K562 (cell line): ENCODE data around the gene HPS3. TPM values are rescaled to one million over a fixed set of nuclear protein-coding genes. Genes with fewer than 3 reads are reported as not detected.

Experiments
- CBFB ChIP-seq: sonication (generic); formaldehyde crosslinking; IDR thresholded peaks from 2 replicates; pipeline ENCODE4 v1.4.0; 2020; ENCODE audit warnings: mild to moderate bottlenecking, missing genetic modification reagents
- CBX8 ChIP-seq: fragments of 200-600 bp; sonication (generic); IDR thresholded peaks from 2 replicates; pipeline ENCODE4 v1.6.1; 2012; ENCODE audit warnings: borderline replicate concordance, mixed run types, low read depth, mild to moderate bottlenecking, moderate library complexity, mixed read lengths, low read length, control low read depth, inconsistent platforms; ENCODE audit not compliant: poor library complexity, severe bottlenecking; ENCODE audit errors: extremely low read depth
- CREM ChIP-seq: IDR thresholded peaks from 2 replicates; pipeline ENCODE4 v1.6.1; 2014; ENCODE audit warnings: antibody characterized with exemption, low read depth
- DIDO1 ChIP-seq: fragments of 450-650 bp; IDR thresholded peaks from 2 replicates; pipeline ENCODE4 v1.6.1; 2016; ENCODE audit warnings: low read depth, missing biosample characterization, missing genetic modification characterization
- EGR1 ChIP-seq: fragments of 450-650 bp; conservative IDR thresholded peaks from 2 replicates; pipeline ENCODE4 v1.6.1; 2017; ENCODE audit warnings: mild to moderate bottlenecking
- KAT7 ChIP-seq: sonication (generic); formaldehyde crosslinking; IDR thresholded peaks from 2 replicates; pipeline ENCODE4 v1.8.0; 2022; ENCODE audit warnings: missing genetic modification reagents, mild to moderate bottlenecking, borderline replicate concordance
- KHSRP ChIP-seq: fragments of 450-650 bp; IDR thresholded peaks from 2 replicates; pipeline ENCODE4 v1.6.1; 2017
- KLF13 ChIP-seq: fragments of 450-650 bp; IDR thresholded peaks from 2 replicates; pipeline ENCODE4 v1.6.1; 2016; ENCODE audit warnings: missing genetic modification characterization, low read depth, mild to moderate bottlenecking, missing compliant biosample characterization, moderate library complexity, borderline replicate concordance
- MIER1 ChIP-seq: fragments of 450-650 bp; IDR thresholded peaks from 2 replicates; pipeline ENCODE4 v1.6.1; 2016; ENCODE audit warnings: antibody characterized with exemption, mild to moderate bottlenecking, low read depth
- MTA2 ChIP-seq: fragments of 450-650 bp; IDR thresholded peaks from 2 replicates; pipeline ENCODE4 v1.6.1; 2016; ENCODE audit warnings: low read depth
- PTTG1 ChIP-seq: fragments of 450-650 bp; IDR thresholded peaks from 2 replicates; pipeline ENCODE4 v1.6.1; 2016; ENCODE audit warnings: low read depth, mild to moderate bottlenecking, missing genetic modification characterization, missing compliant biosample characterization
- RBFOX2 ChIP-seq: fragments of 200-400 bp; formaldehyde crosslinking; IDR thresholded peaks from 2 replicates; pipeline ENCODE4 v1.6.1; 2017; ENCODE audit warnings: low read depth, mild to moderate bottlenecking, low read length, moderate library complexity
- RBM25 ChIP-seq: fragments of 200-400 bp; formaldehyde crosslinking; IDR thresholded peaks from 2 replicates; pipeline ENCODE4 v1.6.1; 2018; ENCODE audit warnings: low read length, low read depth, moderate library complexity; ENCODE audit not compliant: severe bottlenecking
- SMARCB1 ChIP-seq: IDR thresholded peaks from 2 replicates; pipeline ENCODE4 v1.6.1; 2011; ENCODE audit warnings: improper control_type of control experiment, low read depth; ENCODE audit not compliant: insufficient read length
- SOX6 ChIP-seq: fragments of 450-650 bp; IDR thresholded peaks from 2 replicates; pipeline ENCODE4 v1.6.1; 2014; ENCODE audit warnings: mild to moderate bottlenecking
- TAL1 ChIP-seq: fragments of 450-650 bp; IDR thresholded peaks from 2 replicates; pipeline ENCODE4 v1.6.1; 2016; ENCODE audit warnings: mild to moderate bottlenecking
- TBP ChIP-seq: optimal IDR thresholded peaks from 2 replicates; pipeline ENCODE3; 2011; ENCODE audit warnings: low read depth, low read length, improper control_type of control experiment
- ZNF311 ChIP-seq: fragments of 250-450 bp; sonication (Bioruptor Pico); IDR thresholded peaks from 2 replicates; pipeline ENCODE4 v1.4.0; 2020; ENCODE audit warnings: mild to moderate bottlenecking, moderate library complexity
- ZNF384 ChIP-seq: IDR thresholded peaks from 2 replicates; pipeline ENCODE4 v1.6.1; 2012; ENCODE audit warnings: low read depth, low read length, improper control_type of control experiment
- ZNF707 ChIP-seq: fragments of 250-450 bp; sonication (Bioruptor Pico); conservative IDR thresholded peaks from 2 replicates; pipeline ENCODE4 v1.8.0; 2022; ENCODE audit warnings: inconsistent platforms, mild to moderate bottlenecking, moderate library complexity
- polyA plus RNA-seq, 8 experiments: library from polyadenylated mRNA; depleted of rRNA in 4 of 8; stranded (reverse) in 5 of 8; unstranded in 3 of 8; fragments of >200 nt; fragmentation: Nextera tagmentation in 2 of 8; fragmentation: Illumina TruSeq in 1 of 8; extraction: Ambion mirVana in 2 of 8; extraction: Trizol in 1 of 8; gene quantifications; 2 replicates each; pipeline versions ENCODE4 v1.2.1 to v1.2.3, GENCODE V29; 2011 to 2014; ENCODE audit warnings: inconsistent platforms in 1 of 8, missing spikeins in 1 of 8
- total RNA-seq, 7 experiments: library from RNA; depleted of rRNA in 6 of 7; stranded (reverse); fragments of >200 nt in 6 of 7; fragmentation: Illumina TruSeq in 2 of 7; extraction: Trizol in 2 of 7; gene quantifications; 2 replicates each; pipeline versions ENCODE4 v1.2.1 to v1.2.3, GENCODE V29; 2011 to 2021; ENCODE audit warnings: low replicate concordance in 1 of 7
- TF ChIP-seq, protein P1 (sequence below): fragments of 450-650 bp; formaldehyde crosslinking; IDR thresholded peaks from 2 replicates; pipeline ENCODE4 v1.4.0; 2022; ENCODE audit warnings: mild to moderate bottlenecking, moderate library complexity
- TF ChIP-seq, protein P2 (sequence below): fragments of 450-650 bp; conservative IDR thresholded peaks from 2 replicates; pipeline ENCODE4 v1.6.1; 2016; ENCODE audit warnings: missing genetic modification characterization, low read depth, mild to moderate bottlenecking, control low read depth, missing compliant biosample characterization
- TF ChIP-seq, protein P3 (sequence below): conservative IDR thresholded peaks from 2 replicates; pipeline ENCODE4 v1.6.1; 2011; ENCODE audit warnings: low read depth, mild to moderate bottlenecking, low read length; ENCODE audit not compliant: control insufficient read depth
- TF ChIP-seq, protein P4 (sequence below), 2 experiments: IDR thresholded peaks in 1 of 2; conservative IDR thresholded peaks in 1 of 2; 2 replicates each; pipeline ENCODE4 v1.6.1; 2016; ENCODE audit warnings: low read depth in 2 of 2, mild to moderate bottlenecking in 1 of 2, missing compliant biosample characterization in 1 of 2, missing genetic modification characterization in 1 of 2, moderate library complexity in 1 of 2

HPS3 gene
- total and polyA plus RNA-seq, 9 of the 15 experiments (the other 6 are each of a cell fraction or from before 2014, with no cell fraction given) = 1.2 to 11.3 (median 7.6) TPM

DNA sequence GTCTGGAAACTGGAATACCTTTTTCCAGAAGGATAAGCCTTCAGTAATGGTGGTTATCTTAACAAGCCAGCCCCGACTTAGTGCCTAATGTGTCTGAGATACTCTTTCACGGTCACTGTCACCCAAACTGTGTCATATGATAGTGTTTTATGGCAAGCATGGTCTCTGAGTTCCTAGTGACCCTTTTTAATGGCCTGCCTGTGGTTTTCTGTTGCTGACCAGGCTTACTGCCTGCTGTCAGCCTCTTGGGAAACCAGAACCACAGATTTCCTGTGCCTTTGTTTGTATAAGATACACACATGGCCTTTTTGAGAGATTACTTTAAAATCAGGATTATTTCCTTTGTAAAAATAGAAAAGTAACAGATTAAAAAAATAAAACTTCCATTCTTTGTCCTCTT lies 22.4 kb downstream of the HPS3 start (continued):
- TF ChIP-seq SMARCB1 (no peak), EGR1 (no peak), KHSRP (no peak), TAL1 (peak; percentile 94), KLF13 (tag) (no peak), MTA2 (peak; percentile 86), ZNF707 (CRISPR knock-in tag) (no peak), CBFB (CRISPR knock-in tag) (0 out of 2 replicates have a peak, but pooled peaks have one; percentile 44), CBX8 (no peak), TBP (no peak), RBFOX2 (no peak), CREM (peak; percentile 68), ZNF384 (no peak), KAT7 (CRISPR knock-in tag) (no peak), DIDO1 (no peak), ZNF311 (CRISPR knock-in tag) (no peak), PTTG1 (tag) (no peak), SOX6 (peak; percentile 89), RBM25 (no peak), MIER1 (no peak)
- TF ChIP-seq, protein P1, sequence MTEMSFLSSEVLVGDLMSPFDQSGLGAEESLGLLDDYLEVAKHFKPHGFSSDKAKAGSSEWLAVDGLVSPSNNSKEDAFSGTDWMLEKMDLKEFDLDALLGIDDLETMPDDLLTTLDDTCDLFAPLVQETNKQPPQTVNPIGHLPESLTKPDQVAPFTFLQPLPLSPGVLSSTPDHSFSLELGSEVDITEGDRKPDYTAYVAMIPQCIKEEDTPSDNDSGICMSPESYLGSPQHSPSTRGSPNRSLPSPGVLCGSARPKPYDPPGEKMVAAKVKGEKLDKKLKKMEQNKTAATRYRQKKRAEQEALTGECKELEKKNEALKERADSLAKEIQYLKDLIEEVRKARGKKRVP (CRISPR knock-in tag) = no peak
- TF ChIP-seq, protein P2, sequence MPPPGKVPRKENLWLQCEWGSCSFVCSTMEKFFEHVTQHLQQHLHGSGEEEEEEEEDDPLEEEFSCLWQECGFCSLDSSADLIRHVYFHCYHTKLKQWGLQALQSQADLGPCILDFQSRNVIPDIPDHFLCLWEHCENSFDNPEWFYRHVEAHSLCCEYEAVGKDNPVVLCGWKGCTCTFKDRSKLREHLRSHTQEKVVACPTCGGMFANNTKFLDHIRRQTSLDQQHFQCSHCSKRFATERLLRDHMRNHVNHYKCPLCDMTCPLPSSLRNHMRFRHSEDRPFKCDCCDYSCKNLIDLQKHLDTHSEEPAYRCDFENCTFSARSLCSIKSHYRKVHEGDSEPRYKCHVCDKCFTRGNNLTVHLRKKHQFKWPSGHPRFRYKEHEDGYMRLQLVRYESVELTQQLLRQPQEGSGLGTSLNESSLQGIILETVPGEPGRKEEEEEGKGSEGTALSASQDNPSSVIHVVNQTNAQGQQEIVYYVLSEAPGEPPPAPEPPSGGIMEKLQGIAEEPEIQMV = no peak
- TF ChIP-seq, protein P3, sequence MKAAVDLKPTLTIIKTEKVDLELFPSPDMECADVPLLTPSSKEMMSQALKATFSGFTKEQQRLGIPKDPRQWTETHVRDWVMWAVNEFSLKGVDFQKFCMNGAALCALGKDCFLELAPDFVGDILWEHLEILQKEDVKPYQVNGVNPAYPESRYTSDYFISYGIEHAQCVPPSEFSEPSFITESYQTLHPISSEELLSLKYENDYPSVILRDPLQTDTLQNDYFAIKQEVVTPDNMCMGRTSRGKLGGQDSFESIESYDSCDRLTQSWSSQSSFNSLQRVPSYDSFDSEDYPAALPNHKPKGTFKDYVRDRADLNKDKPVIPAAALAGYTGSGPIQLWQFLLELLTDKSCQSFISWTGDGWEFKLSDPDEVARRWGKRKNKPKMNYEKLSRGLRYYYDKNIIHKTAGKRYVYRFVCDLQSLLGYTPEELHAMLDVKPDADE = no peak
- TF ChIP-seq, protein P4, sequence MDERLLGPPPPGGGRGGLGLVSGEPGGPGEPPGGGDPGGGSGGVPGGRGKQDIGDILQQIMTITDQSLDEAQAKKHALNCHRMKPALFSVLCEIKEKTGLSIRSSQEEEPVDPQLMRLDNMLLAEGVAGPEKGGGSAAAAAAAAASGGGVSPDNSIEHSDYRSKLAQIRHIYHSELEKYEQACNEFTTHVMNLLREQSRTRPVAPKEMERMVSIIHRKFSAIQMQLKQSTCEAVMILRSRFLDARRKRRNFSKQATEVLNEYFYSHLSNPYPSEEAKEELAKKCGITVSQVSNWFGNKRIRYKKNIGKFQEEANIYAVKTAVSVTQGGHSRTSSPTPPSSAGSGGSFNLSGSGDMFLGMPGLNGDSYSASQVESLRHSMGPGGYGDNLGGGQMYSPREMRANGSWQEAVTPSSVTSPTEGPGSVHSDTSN (CRISPR knock-in tag; IDR thresholded peaks at IDR 0.05; ENCODE audit: low read depth) = no peak
- TF ChIP-seq, protein P4 (tag; conservative IDR thresholded peaks at IDR 0.05; ENCODE audit: low read depth) = peak; percentile 81
